GM20000 (cell line): ENCODE results near the gene VTN.

Experiments used
- DNase-seq: peaks from one replicate; pipeline ENCODE4 v3.0.0; 2012; ENCODE audit warnings: low spot score
- CTCF ChIP-seq: IDR thresholded peaks from 2 replicates; pipeline ENCODE4 v1.5.1; 2012; ENCODE audit warnings: mild to moderate bottlenecking, control low read depth; ENCODE audit errors: extremely low read depth, missing control alignments

The VTN gene

DNA sequence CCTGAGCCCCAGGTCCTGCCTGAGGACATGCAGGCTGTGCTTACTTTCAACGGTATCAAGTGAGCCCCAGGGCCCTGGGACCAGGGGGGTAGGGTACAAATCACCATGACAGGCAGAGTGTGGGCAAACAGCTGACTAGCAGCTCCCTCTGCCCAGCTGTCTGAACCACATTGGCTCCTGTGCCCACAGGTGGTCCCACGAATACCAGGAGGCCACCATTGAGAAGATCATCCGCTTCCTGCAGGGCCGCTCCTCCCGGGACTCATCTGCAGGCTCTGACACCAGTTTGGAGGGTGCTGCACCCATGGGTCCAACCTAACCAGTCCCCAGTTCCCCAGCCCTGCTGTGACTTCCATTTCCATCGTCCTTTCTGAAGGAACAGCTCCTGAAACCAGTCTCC is 25.9 kb upstream of the VTN start:
- DNase-seq, result no peak
- no peak for TF ChIP-seq CTCF

DNA sequence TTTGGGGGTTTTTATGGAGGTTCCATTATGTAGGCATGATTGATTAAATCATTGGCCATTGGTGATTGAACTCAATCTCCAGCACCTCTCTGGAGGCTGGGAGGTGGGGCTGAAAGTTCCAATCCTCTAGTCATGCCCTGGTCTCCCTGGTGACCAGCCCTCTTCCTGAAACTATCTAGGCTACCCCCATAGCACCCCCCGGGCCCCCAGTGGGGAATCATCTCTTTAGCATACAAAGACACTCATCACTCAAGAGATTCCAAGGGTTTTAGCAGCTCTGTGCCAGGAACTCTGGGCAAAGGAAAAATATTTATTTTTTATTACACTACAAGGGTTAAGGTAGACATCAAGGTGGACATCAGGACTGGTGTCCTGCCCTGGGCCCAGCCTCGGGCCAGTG is 25.3 kb upstream of the VTN start:
- DNase-seq, result no peak
- no peak for TF ChIP-seq CTCF

GRCh38 chr17:28394337-28395116 is 24.4 kb upstream of the VTN start:
- TF ChIP-seq CTCF, result no peak

GRCh38 chr17:28392491-28392890 is 22.4 kb upstream of the VTN start:
- no peak for DNase-seq

More at GRCh38 chr17:28394337-28395116, 24.4 kb upstream of the VTN start:
- DNase-seq, result no peak

DNA sequence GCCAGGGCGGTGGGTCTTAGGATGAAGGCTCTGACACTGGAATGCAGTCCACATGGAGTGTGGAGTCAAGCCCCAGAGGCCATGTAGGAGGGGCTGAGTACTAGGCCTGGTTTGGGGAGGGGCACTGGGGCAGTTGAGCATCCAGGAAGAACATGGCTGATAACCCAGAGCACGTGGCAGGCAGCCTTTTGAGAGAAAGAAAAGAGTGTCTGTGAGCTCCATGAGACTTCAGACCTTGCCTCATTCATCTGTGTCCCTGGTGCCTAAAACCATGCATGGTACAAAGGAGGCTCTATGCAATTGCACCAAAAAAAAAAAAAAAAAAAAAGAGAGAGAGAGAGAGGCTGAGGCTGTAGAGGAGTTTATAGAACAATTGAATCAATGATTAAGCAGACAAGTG is 21.3 kb upstream of the VTN start:
- no peak for TF ChIP-seq CTCF
- DNase-seq, result no peak

More at GRCh38 chr17:28392491-28392890, 22.4 kb upstream of the VTN start:
- no peak for TF ChIP-seq CTCF

- no peak for DNase-seq
- TF ChIP-seq CTCF, result no peak
These were observed 20.9 kb upstream of the VTN start for GRCh38 chr17:28390984-28391383.

GRCh38 chr17:28390563-28390962 is 20.5 kb upstream of the VTN start:
- TF ChIP-seq CTCF, result no peak
- DNase-seq, result no peak
